ENCODE data around the gene INTS12.

DNA sequence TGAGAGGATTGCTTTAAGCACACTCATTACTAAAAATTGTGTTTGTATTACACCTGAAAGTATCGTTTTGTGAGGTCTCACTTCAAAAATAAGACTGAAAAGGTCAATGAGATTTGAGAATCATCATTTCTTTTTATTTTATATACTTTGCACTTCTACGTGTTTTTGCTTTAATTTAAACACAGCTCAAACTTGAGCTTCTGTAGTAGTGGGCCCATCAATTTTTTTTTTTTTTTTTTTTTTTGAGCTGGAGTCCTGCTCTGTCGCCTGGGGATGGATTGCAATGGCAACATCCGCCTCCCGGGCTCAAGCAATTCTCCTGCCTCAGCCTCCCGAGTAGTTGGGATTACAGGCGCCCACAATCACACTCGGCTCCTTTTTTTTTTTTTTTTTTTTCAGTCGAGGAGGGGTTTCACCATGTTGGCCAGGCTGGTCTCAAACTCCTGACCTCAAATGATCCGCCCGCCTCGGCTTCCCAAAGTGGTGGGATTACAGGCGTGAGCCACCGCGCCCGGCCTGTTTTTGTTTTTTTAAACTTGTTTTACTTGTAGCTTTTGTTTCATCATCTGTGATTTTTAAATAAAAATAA, 1.6 kb upstream of the INTS12 start:
- no peak for TF ChIP-seq POLR2A (IDR thresholded peaks at IDR 0.05; ENCODE audit: control extremely low read depth in 1 of 2, low read depth in 2 of 2, low read length in 2 of 2)
- no peak for TF ChIP-seq USF2 (IDR thresholded peaks at IDR 0.05; ENCODE audit: low read length)
- TF ChIP-seq GABPA (IDR thresholded peaks at IDR 0.05; ENCODE audit: borderline replicate concordance, insufficient read depth, low read length), result no peak
- TF ChIP-seq, protein P1, sequence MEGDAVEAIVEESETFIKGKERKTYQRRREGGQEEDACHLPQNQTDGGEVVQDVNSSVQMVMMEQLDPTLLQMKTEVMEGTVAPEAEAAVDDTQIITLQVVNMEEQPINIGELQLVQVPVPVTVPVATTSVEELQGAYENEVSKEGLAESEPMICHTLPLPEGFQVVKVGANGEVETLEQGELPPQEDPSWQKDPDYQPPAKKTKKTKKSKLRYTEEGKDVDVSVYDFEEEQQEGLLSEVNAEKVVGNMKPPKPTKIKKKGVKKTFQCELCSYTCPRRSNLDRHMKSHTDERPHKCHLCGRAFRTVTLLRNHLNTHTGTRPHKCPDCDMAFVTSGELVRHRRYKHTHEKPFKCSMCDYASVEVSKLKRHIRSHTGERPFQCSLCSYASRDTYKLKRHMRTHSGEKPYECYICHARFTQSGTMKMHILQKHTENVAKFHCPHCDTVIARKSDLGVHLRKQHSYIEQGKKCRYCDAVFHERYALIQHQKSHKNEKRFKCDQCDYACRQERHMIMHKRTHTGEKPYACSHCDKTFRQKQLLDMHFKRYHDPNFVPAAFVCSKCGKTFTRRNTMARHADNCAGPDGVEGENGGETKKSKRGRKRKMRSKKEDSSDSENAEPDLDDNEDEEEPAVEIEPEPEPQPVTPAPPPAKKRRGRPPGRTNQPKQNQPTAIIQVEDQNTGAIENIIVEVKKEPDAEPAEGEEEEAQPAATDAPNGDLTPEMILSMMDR (IDR thresholded peaks at IDR 0.05; ENCODE audit: control extremely low read depth in 1 of 3, insufficient read depth in 1 of 3, low read depth in 1 of 3, low read length in 3 of 3), result no peak
- TF ChIP-seq EZH2 (IDR thresholded peaks at IDR 0.05; ENCODE audit: low read depth, low read length, severe bottlenecking), result no peak
- no peak for TF ChIP-seq HDAC2 (IDR thresholded peaks at IDR 0.05; ENCODE audit: borderline replicate concordance in 1 of 2, low read depth in 2 of 2, low read length in 2 of 2)
- no peak for TF ChIP-seq TAF1 (IDR thresholded peaks at IDR 0.05; ENCODE audit: low read depth, low read length)
- TF ChIP-seq RFX5 (IDR thresholded peaks at IDR 0.05; ENCODE audit: borderline replicate concordance, low read depth, low read length), result no peak
- TF ChIP-seq, protein P2, sequence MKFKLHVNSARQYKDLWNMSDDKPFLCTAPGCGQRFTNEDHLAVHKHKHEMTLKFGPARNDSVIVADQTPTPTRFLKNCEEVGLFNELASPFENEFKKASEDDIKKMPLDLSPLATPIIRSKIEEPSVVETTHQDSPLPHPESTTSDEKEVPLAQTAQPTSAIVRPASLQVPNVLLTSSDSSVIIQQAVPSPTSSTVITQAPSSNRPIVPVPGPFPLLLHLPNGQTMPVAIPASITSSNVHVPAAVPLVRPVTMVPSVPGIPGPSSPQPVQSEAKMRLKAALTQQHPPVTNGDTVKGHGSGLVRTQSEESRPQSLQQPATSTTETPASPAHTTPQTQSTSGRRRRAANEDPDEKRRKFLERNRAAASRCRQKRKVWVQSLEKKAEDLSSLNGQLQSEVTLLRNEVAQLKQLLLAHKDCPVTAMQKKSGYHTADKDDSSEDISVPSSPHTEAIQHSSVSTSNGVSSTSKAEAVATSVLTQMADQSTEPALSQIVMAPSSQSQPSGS (IDR thresholded peaks at IDR 0.05; ENCODE audit: low read length), result no peak
- TF ChIP-seq POLR2AphosphoS5 (IDR thresholded peaks at IDR 0.05; ENCODE audit: low read depth, low read length), result no peak
- no peak for TF ChIP-seq NRF1 (IDR thresholded peaks at IDR 0.05; ENCODE audit: low read depth, low read length)
- TF ChIP-seq EGR1 (IDR thresholded peaks at IDR 0.05; ENCODE audit: borderline replicate concordance, low read depth, low read length), result no peak
- no peak for TF ChIP-seq CHD1 (IDR thresholded peaks at IDR 0.05; ENCODE audit: low read depth, low read length)
- no peak for TF ChIP-seq PHF8 (conservative IDR thresholded peaks at IDR 0.05; ENCODE audit: low read depth, low read length)
